SK-N-MC (cell line): ENCODE data around the gene TMEM121.

ENCODE experiments used
- EZH2 ChIP-seq: fragments of 200-600 bp; sonication (generic); IDR thresholded peaks from one replicate; pipeline ENCODE4 v1.6.1; 2017; ENCODE audit warnings: antibody characterized with exemption
- FOXP2 ChIP-seq: optimal IDR thresholded peaks from 2 replicates; pipeline ENCODE3; 2011; ENCODE audit warnings: mild to moderate bottlenecking, moderate library complexity; ENCODE audit not compliant: insufficient read depth; ENCODE audit errors: extremely low read length, control extremely low read depth
- POLR2AphosphoS5 ChIP-seq: IDR thresholded peaks from 2 replicates; pipeline ENCODE4 v1.6.1; 2012; ENCODE audit warnings: mild to moderate bottlenecking, low read depth, low read length, borderline replicate concordance

GRCh38 chr14:105486974-105487448 is 39.4 kb upstream of the TMEM121 start:
- TF ChIP-seq EZH2 (no peak), POLR2AphosphoS5 (peak; percentile 81; the same call in 1 of the 2 replicates), FOXP2 (no peak)
